Measurements from ENCODE around the gene NRROS.
"Not testable (repeated sequence)": the region's sequence is repeated elsewhere in the genome, so short reads cannot be mapped to it uniquely, and the experiment has no call there.

GRCh38 chr3:196637941-196638340 lies 1.6 kb upstream of the NRROS start:
- TF ChIP-seq, protein P1, sequence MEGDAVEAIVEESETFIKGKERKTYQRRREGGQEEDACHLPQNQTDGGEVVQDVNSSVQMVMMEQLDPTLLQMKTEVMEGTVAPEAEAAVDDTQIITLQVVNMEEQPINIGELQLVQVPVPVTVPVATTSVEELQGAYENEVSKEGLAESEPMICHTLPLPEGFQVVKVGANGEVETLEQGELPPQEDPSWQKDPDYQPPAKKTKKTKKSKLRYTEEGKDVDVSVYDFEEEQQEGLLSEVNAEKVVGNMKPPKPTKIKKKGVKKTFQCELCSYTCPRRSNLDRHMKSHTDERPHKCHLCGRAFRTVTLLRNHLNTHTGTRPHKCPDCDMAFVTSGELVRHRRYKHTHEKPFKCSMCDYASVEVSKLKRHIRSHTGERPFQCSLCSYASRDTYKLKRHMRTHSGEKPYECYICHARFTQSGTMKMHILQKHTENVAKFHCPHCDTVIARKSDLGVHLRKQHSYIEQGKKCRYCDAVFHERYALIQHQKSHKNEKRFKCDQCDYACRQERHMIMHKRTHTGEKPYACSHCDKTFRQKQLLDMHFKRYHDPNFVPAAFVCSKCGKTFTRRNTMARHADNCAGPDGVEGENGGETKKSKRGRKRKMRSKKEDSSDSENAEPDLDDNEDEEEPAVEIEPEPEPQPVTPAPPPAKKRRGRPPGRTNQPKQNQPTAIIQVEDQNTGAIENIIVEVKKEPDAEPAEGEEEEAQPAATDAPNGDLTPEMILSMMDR (conservative IDR thresholded peaks at IDR 0.05), result not testable (repeated sequence)
- TF ChIP-seq ZFX (IDR thresholded peaks at IDR 0.05), result not testable (repeated sequence)

All from C4-2B (cell line).